Glutamatergic neuron (in vitro differentiated cells): ENCODE measurements around the gene FGD4. TPM values are rescaled to one million over a fixed set of nuclear protein-coding genes. Genes with fewer than 3 reads are reported as not detected.

Experiments used
- DNase-seq: peaks from one replicate; pipeline ENCODE4 v3.0.0; 2022
- H3K27ac Mint-ChIP-seq: one replicate; pipeline ENCODE4 v1.8.0; 2020; ENCODE audit warnings: mild to moderate bottlenecking, mixed read lengths, inconsistent platforms; ENCODE audit not compliant: unreplicated experiment
- H3K27me3 Mint-ChIP-seq: one replicate; pipeline ENCODE4 v1.8.0; 2020; ENCODE audit warnings: mild to moderate bottlenecking, moderate library complexity, mixed read lengths, inconsistent platforms; ENCODE audit not compliant: unreplicated experiment
- H3K36me3 Mint-ChIP-seq: one replicate; pipeline ENCODE4 v1.8.0; 2020; ENCODE audit warnings: mild to moderate bottlenecking, mixed read lengths, inconsistent platforms; ENCODE audit not compliant: unreplicated experiment
- H3K4me1 Mint-ChIP-seq: one replicate; pipeline ENCODE4 v1.8.0; 2020; ENCODE audit warnings: mild to moderate bottlenecking, low read depth, mixed read lengths, inconsistent platforms; ENCODE audit not compliant: unreplicated experiment
- H3K4me3 Mint-ChIP-seq: one replicate; pipeline ENCODE4 v1.8.0; 2020; ENCODE audit warnings: mild to moderate bottlenecking, mixed read lengths, inconsistent platforms; ENCODE audit not compliant: unreplicated experiment
- H3K9me3 Mint-ChIP-seq: one replicate; pipeline ENCODE4 v1.8.0; 2020; ENCODE audit warnings: mild to moderate bottlenecking, moderate library complexity, mixed read lengths, inconsistent platforms; ENCODE audit not compliant: unreplicated experiment
- CTCF ChIP-seq: fragments of 200-600 bp; sonication (generic); IDR thresholded peaks from one replicate; pipeline ENCODE4 v1.5.0; 2021; ENCODE audit not compliant: partially characterized antibody, unreplicated experiment
- total RNA-seq: library from RNA; stranded (reverse); fragmentation: NEBNext Ultra II Directional; extraction: Animal tissue kit (Norgen Biotek cat#: 25700); gene quantifications from one replicate; pipeline ENCODE4 v1.2.1, GENCODE V29; 2021; ENCODE audit not compliant: unreplicated experiment

Gene FGD4
- total RNA-seq, 1 donor from 2014 or later: 105 TPM

- H3K36me3 Mint-ChIP-seq: no peaks in the 10 kb centered on the region
- no peak overlapping the region for H3K27ac Mint-ChIP-seq
- H3K9me3 Mint-ChIP-seq: no peaks in the 10 kb centered on the region
- no peak overlapping the region for H3K4me3 Mint-ChIP-seq
- no peak for DNase-seq
- no peaks in the 10 kb centered on the region for H3K27me3 Mint-ChIP-seq
- no peaks in the 10 kb centered on the region for H3K4me1 Mint-ChIP-seq
- TF ChIP-seq CTCF: no peak
Measured at GRCh38 chr12:32397696-32398095, 1.7 kb upstream of the FGD4 start.

DNA sequence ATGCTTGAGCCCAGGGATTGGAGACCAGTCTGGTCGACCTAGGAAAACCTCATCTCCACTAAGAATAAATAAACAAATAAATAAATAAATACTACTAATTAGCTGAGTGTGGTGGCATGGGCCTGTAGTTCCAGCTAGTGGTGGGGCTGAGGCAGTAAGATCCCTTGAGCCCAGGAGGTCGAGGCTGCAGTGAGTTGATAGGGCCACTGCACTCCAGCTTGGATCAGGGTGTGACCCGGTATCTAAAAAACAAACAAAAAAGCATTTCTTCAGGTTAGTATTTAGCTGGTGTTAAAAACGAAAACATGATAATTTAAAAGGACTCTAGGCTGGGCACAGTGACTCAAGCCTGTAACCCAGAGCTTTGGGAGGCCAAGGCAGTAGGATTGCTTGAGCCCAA, 1.2 kb upstream of the FGD4 start:
- no peak for DNase-seq
- no peaks in the 10 kb centered on the region for H3K36me3 Mint-ChIP-seq
- no peak overlapping the region for H3K27ac Mint-ChIP-seq
- no peaks in the 10 kb centered on the region for H3K27me3 Mint-ChIP-seq
- H3K9me3 Mint-ChIP-seq: no peaks in the 10 kb centered on the region
- no peaks in the 10 kb centered on the region for H3K4me1 Mint-ChIP-seq
- no peak for TF ChIP-seq CTCF
- peak overlapping the region; percentile 81 for H3K4me3 Mint-ChIP-seq

DNA sequence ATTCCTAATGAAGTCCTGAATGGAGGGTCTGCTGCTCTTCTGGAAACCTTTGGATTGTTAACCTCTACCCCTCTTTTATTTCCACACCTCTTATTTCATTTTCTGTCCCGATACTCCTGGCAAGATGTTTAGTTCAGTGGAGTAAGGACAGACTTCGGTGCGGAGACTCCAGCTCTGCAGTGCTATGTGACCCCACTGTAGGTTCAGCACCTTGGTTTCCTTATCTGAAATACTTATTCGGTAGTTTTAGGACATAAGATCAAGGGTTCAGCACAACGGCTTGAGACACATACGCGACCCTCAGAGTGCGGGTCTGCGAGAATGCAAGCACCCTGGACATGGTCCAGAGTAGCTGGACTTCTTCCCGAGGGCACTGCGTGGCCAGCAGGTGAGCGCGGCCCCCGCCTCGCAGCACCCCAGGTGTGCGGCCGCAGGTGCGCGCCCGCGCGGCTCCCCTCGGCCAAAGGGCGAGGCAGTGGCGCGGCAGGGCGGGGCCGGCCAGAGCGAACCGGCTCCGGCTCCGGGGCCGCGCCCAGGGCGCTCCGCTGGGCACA, 465 bp upstream of the FGD4 start:
- H3K4me1 Mint-ChIP-seq: no peaks in the 10 kb centered on the region
- peak overlapping the region; percentile 81 for H3K4me3 Mint-ChIP-seq
- TF ChIP-seq CTCF: no peak
- H3K36me3 Mint-ChIP-seq: no peaks in the 10 kb centered on the region
- DNase-seq: no peak
- H3K27ac Mint-ChIP-seq: no peak overlapping the region
- no peaks in the 10 kb centered on the region for H3K9me3 Mint-ChIP-seq
- no peaks in the 10 kb centered on the region for H3K27me3 Mint-ChIP-seq

GRCh38 chr12:32400114-32400672, 835 bp downstream of the FGD4 start:
- no peak overlapping the region for H3K27ac Mint-ChIP-seq
- H3K36me3 Mint-ChIP-seq: no peaks in the 10 kb centered on the region
- no peak for TF ChIP-seq CTCF
- no peaks in the 10 kb centered on the region for H3K4me1 Mint-ChIP-seq
- H3K9me3 Mint-ChIP-seq: no peaks in the 10 kb centered on the region
- peak overlapping the region; percentile 75 for H3K4me3 Mint-ChIP-seq
- H3K27me3 Mint-ChIP-seq: no peaks in the 10 kb centered on the region
- no peak for DNase-seq

- no peak for DNase-seq
- TF ChIP-seq CTCF: no peak
- no peaks in the 10 kb centered on the region for H3K9me3 Mint-ChIP-seq
- no peaks in the 10 kb centered on the region for H3K4me1 Mint-ChIP-seq
- H3K27ac Mint-ChIP-seq: no peak overlapping the region
- H3K4me3 Mint-ChIP-seq: peak overlapping the region; percentile 75
- no peaks in the 10 kb centered on the region for H3K27me3 Mint-ChIP-seq
- H3K36me3 Mint-ChIP-seq: no peaks in the 10 kb centered on the region
Measured at GRCh38 chr12:32400866-32401265, 1.5 kb downstream of the FGD4 start.
